ENCODE results near the gene FBL. TPM values are rescaled to one million over a fixed set of nuclear protein-coding genes. Genes with fewer than 3 reads are reported as not detected.

The FBL gene
- total and polyA plus RNA-seq, 10 of the 15 experiments (the other 5 are each of a cell fraction or from before 2014, with no cell fraction given) = 156 to 1,083 (median 478) TPM

- WGBS (ENCODE audit: insufficient coverage, insufficient replicate concordance, low lambda C conversion rate, missing lambda C conversion rate) = 67% methylated on average over 7 of the region's 7 CpGs
- H3K36me3 ChIP-seq (ENCODE audit: control insufficient read depth in 2 of 2, insufficient read depth in 2 of 2, low read length in 1 of 2) = peaks cover 6% of the 10 kb centered on the region in 2 experiments; a peak in 3 of 4 replicates
- RAD21 ChIA-PET (ENCODE audit: unreplicated experiment) = interaction anchor here (1.1 kb wide), 1 partner anchor 21 kb away, joined by 3 read pairs; no protein-coding TSS in a partner anchor
- H3K4me2 ChIP-seq (ENCODE audit: control insufficient read depth, insufficient read depth) = peak overlapping the region; percentile 93
- CTCF ChIA-PET = interaction anchor here (1.5 kb wide), 1 partner anchor 147 kb away, joined by 4 read pairs; the partner anchor contains the start of gene PSMC4
- H3K27me3 ChIP-seq (replicated peaks in 1 of 2; ENCODE audit: control insufficient read depth in 2 of 2, insufficient read depth in 2 of 2, low read length in 1 of 2) = no peaks in the 10 kb centered on the region
- no peaks in the 10 kb centered on the region for H4K20me1 ChIP-seq (ENCODE audit: control insufficient read depth, insufficient read depth)
- in situ Hi-C loops (cut with MboI) = no loop called here
- FAIRE-seq (no peak), ATAC-seq (no peak), DNase-seq (ENCODE audit: low read depth, low spot score) (no peak)
- no peaks in the 10 kb centered on the region for H3K9me3 ChIP-seq (replicated peaks; ENCODE audit: control insufficient read depth, insufficient read depth, low read length)
- POLR2A ChIA-PET = interaction anchor here (0.6 to 2.1 kb wide), 2 partner anchors 10 to 28 kb away, joined by 5 to 10 read pairs; no protein-coding TSS in a partner anchor
- peak overlapping the region; percentile 81 for H3K4me3 ChIP-seq
- peak overlapping the region; percentile 80 for H3K9ac ChIP-seq (ENCODE audit: control insufficient read depth, insufficient read depth, low read length)
- SMC1A ChIA-PET (ENCODE audit: uncharacterized antibody, unreplicated experiment) = no interaction called here
- H3K79me2 ChIP-seq (ENCODE audit: control insufficient read depth, insufficient read depth, low read length) = peaks cover 6% of the 10 kb centered on the region
- BruUV-seq (replicated peaks) = no TSS peak
- peaks cover 20% of the 10 kb centered on the region for H3K4me1 ChIP-seq (ENCODE audit: control insufficient read depth, insufficient read depth, low read length)
- H2AFZ ChIP-seq (ENCODE audit: control insufficient read depth, low read depth, low read length) = no peak overlapping the region; the same call in 1 of the 2 replicates
- intact Hi-C loops (cut with micrococcal nuclease; ENCODE audit: unreplicated experiment) = no loop called here
- TF ChIP-seq ZNF207 (IDR thresholded peaks at IDR 0.05; ENCODE audit: borderline replicate concordance) = no peak
- TF ChIP-seq PRDM15 (CRISPR knock-in tag; IDR thresholded peaks at IDR 0.05) = no peak
- no peak for TF ChIP-seq MTA3 (IDR thresholded peaks at IDR 0.05; ENCODE audit: borderline replicate concordance, low read length)
- no peak for TF ChIP-seq RELB (IDR thresholded peaks at IDR 0.05; ENCODE audit: low read depth)
- peak overlapping the region; percentile 53; the same call in 1 of the 2 replicates for H3K27ac ChIP-seq (ENCODE audit: control insufficient read depth, insufficient read depth)
Observed at GRCh38 chr19:39823686-39824085, 22.5 kb downstream of the FBL start.

Measured in GM12878 (cell line).